Activated naive CD4-positive, alpha-beta T cell treated with Interleukin-2 at 50 U/mL for 16 hours (primary cell): Measurements from ENCODE around the gene BCAT1.
"Not testable (repeated sequence)": the region's sequence is repeated elsewhere in the genome, so short reads cannot be mapped to it uniquely, and the experiment has no call there.

ENCODE experiments used
- DNase-seq: peaks from one replicate; pipeline ENCODE4 v3.0.0-alpha.2; 2020

BCAT1 gene

DNA sequence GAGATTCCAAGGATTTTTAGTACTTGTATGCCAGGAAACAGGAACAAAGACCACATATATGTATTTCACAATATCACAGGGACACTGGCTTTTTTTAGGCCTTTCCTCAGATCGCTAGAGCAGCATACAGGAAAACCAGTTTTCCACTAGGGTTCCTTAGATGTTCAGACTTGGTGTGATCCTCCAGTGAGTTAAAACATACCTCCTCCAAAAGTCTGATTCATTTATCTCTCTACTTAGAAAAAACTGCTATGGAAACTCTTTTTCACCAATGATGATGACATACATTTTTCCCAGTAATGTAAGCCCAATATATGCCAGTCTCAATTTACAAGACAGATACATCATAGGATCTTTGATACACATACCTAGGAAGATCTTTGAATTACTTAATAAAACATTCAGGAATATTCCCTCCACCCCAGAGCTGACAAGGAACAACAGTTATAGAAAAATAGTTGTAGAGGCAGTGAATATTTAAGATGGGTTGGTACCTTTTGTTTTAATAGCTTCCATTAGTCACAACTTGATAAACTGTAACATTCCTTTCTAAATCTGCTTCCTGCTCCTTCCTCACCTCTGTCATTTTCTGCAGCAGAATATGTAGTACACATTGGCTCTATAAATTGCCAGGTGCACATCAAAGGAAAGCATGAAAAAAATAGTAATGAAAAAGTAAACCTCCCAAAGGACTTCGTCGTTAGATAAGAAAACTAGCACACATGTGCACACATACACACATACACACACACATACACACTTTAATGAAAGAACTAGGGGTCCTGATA, 27.5 kb downstream of the BCAT1 start:
- no peak for DNase-seq

- no peak for DNase-seq
Observed at GRCh38 chr12:24920141-24920540, 28.8 kb downstream of the BCAT1 start.

GRCh38 chr12:24919346-24920001, 29.4 kb downstream of the BCAT1 start:
- DNase-seq: peak; percentile 41

DNA sequence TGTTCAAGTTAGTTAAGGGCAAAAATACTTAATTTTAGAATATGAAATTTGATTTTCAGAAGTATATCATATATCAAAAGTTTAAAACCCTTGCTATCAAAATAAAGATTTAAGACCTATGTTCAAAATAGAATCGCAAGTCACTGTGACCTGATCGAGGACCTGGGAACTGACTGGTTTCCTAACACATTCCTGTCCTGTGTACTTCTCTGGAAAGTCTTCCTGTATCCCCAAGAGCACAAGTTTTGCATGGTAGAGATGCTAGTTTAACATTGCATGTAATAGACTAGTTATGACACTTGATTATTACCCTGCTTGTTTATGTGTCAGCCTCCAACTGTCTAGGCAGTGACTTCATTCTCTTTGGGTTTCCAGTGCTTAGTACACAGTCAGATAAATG, 30.3 kb downstream of the BCAT1 start:
- DNase-seq: no peak

DNA sequence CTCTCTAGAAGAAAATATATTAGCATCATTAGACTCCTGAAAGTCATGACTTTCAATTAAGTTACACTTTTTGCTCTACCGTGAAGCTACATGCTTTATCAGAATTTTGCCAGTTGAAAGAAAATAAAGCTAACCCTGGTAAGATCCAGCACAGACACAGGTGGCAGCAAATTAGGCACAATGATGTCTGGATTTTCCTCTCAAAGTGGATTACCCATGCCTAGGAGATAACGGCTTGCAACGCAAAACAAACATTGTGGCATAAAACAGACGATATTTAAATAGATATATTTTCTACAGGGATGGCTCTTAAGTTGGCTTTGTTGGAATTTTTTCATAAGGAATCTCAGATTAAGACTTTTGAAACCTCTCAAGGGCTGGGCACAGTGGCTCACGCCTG, 33.4 kb downstream of the BCAT1 start:
- DNase-seq: no peak

DNA sequence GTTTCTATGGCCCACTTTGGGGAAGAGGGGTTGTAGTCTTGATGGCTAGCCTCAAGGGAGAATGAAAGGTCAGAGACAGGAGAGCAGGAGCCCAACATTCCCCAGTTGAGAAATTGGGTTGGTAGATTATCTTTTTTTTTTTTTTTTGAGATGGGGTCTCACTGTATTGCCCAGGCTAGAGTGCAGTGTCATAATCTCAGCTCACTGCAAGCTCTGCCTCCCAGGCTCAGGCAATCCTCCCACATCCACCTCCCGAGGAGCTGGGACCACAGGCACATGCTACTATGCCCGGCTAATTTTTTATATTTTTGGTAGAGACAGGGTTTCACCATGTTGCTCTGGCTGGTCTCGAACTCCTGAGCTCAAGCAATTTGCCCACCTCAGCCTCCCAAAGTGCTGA, 34.9 kb downstream of the BCAT1 start:
- DNase-seq: no peak

DNA sequence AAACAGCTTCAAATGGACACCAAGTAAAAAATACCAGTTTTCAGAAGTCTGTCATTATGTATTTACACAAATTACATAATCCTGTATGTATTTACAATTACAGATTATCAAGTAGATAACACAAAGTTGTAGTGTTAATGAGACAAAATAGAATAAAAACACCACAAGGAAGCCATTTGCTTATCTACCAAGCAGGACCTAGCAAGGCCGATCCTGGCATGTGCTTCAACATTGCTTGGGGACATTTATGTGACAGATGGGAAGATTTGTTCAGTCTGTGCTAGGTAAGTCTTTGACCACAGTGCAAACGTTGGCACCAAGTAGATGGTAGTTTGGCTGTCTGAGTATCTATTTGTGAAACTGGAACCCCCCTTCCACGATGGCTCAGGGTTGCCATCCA, 35.8 kb downstream of the BCAT1 start:
- DNase-seq: no peak

GRCh38 chr12:24911271-24911791, 37.6 kb downstream of the BCAT1 start:
- DNase-seq: no peak

- not testable (repeated sequence) for DNase-seq
Observed at GRCh38 chr12:24910192-24910591, 38.7 kb downstream of the BCAT1 start.

DNA sequence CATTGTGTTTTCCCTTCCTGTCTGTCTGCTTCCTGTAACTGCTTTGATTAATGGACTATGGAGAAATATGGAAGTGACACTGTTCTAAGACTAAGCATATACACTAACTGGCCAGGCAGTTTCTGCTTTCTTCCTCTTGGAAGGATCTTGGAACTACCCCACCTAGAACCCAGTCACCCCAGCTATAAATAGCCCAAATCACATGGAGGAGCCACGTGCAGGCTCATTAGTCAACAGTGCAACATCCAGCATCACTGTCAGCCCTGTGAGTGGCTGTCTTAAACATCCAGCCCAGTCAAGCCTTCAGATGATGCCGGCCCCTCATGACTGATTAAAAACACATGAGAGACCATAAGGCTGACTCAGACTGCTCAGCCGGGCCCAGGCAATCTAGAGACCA, 39.2 kb downstream of the BCAT1 start:
- DNase-seq: no peak

- no peak for DNase-seq
Observed at GRCh38 chr12:24907464-24907863, 41.4 kb downstream of the BCAT1 start.

- no peak for DNase-seq
Observed at GRCh38 chr12:24906141-24906540, 42.8 kb downstream of the BCAT1 start.

DNA sequence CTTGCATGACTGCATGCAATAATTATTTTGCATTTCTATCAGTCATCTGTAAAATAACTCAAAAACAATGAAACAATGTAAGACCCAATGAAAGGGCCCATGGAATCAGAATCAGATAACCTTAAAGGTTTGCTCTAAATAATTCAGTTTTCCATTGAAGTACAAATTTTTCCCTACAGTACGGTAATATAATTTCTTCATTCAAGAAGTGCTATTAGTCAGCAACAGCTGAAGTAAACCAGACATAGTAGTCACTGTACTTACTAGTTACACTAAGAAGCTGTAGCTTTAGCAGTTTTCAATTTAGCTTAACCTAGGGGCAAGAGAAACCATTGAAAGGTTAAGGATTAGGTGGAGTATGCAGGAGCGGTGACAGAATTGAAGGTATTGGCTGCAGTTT, 43.5 kb downstream of the BCAT1 start:
- DNase-seq: no peak

- DNase-seq: no peak
Observed at GRCh38 chr12:24904871-24905270, 44.0 kb downstream of the BCAT1 start.

GRCh38 chr12:24903329-24904088, 45.4 kb downstream of the BCAT1 start:
- DNase-seq: no peak

- DNase-seq: peak; percentile 19
Observed at GRCh38 chr12:24902511-24903328, 46.2 kb downstream of the BCAT1 start.

- no peak for DNase-seq
Observed at GRCh38 chr12:24901576-24902461, 47.1 kb downstream of the BCAT1 start.

DNA sequence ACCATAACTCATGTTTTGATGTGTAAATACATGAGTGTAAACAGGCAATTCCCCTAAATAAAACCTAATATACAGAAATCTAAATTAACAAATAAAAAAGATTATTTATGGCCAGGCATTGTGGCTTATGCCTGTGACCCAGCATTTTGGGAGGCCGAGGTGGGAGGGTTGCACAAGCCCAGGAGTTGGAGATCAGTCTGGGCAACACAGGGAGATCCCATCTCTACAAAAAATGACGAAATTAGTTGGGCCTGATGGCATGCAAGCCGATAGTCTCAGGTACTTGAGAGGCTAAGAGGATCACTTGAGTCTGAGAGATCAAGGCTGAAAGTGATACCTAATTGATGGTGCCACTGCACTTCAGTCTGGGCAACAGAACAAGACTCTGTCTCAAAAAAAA, 48.7 kb downstream of the BCAT1 start:
- no peak for DNase-seq

DNA sequence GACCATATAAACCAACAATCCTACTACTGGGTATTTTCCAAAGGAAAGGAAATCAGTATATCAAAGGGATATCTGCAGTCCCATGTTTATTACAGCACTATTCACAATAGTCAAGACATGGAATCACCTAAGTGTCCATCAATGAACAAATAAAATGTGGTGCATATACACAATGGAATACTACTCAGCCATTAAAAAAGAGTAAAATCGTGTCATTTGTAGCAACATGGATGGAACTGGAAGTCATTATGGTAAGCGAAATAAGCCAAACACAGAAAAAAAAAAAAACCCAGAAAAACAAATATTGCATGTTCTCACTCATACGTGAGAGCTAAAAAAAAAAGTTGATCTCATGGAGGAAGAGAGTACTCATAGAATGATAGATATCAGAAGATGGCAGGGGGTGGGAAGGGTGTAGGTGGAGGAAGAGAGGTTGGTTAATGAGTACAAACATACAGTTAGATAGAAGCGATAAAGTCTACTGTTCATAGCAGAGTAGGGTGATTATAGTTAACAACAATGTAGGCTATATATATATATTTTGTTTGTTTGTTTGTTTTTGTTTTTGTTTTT, 49.3 kb downstream of the BCAT1 start:
- DNase-seq: peak; percentile 33

GRCh38 chr12:24898606-24899005, 50.3 kb downstream of the BCAT1 start:
- no peak for DNase-seq

DNA sequence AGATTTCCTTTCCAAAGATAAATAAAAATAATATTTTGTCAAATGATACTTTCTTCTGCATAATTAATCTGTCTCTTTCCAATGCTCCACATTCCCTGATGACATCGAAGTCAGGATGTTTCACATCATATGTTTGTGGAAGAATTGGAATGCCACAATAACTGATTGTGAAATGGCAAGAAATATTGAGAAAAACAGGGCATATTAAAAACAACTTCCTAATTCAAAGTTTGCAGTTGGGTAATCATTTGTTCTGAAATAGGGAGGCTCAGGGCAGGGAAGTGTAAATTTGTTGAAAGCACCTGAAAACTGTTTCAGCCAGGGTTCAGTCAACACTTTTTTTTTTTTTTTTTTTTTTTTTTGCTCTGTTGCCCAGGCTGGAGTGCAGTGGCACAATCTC, 50.7 kb downstream of the BCAT1 start:
- DNase-seq: no peak
